Ishikawa (cell line): ENCODE data around the gene PDZK1IP1.

Source experiments
- CEBPB ChIP-seq: IDR thresholded peaks from 2 replicates; pipeline ENCODE4 v1.6.1; 2012
- CREB1 ChIP-seq: IDR thresholded peaks from 2 replicates; pipeline ENCODE4 v1.6.1; 2012; ENCODE audit warnings: low read depth
- EGR1 ChIP-seq: IDR thresholded peaks from 2 replicates; pipeline ENCODE4 v1.6.1; 2012
- EP300 ChIP-seq: IDR thresholded peaks from 2 replicates; pipeline ENCODE4 v1.6.1; 2012; ENCODE audit warnings: borderline replicate concordance
- FOXM1 ChIP-seq: IDR thresholded peaks from 2 replicates; pipeline ENCODE4 v1.6.1; 2012; ENCODE audit warnings: low read depth, borderline replicate concordance
- MAX ChIP-seq: IDR thresholded peaks from 2 replicates; pipeline ENCODE4 v1.6.1; 2012
- NFIC ChIP-seq: IDR thresholded peaks from 2 replicates; pipeline ENCODE4 v1.6.1; 2012
- RAD21 ChIP-seq: IDR thresholded peaks from 2 replicates; pipeline ENCODE4 v1.6.1; 2012; ENCODE audit warnings: low read depth
- REST ChIP-seq: IDR thresholded peaks from 2 replicates; pipeline ENCODE4 v1.6.1; 2012; ENCODE audit warnings: low read depth, mild to moderate bottlenecking
- TCF12 ChIP-seq: IDR thresholded peaks from 2 replicates; pipeline ENCODE4 v1.6.1; 2012; ENCODE audit warnings: low read depth
- TEAD4 ChIP-seq: IDR thresholded peaks from 2 replicates; pipeline ENCODE4 v1.6.1; 2012
- USF1 ChIP-seq: IDR thresholded peaks from 2 replicates; pipeline ENCODE4 v1.6.1; 2012
- YY1 ChIP-seq: IDR thresholded peaks from 2 replicates; pipeline ENCODE4 v1.6.1; 2012; ENCODE audit warnings: low read depth

GRCh38 chr1:47232187-47232874 is 42.5 kb upstream of the PDZK1IP1 start, which contains the start of gene TAL1:
- no peak for TF ChIP-seq EP300
- no peak for TF ChIP-seq TEAD4
- TF ChIP-seq RAD21: no peak
- no peak for TF ChIP-seq YY1
- no peak for TF ChIP-seq FOXM1
- TF ChIP-seq USF1: no peak
- TF ChIP-seq CREB1: no peak
- TF ChIP-seq MAX: no peak
- TF ChIP-seq TCF12: no peak
- no peak for TF ChIP-seq REST
- no peak for TF ChIP-seq CEBPB
- TF ChIP-seq NFIC: no peak
- no peak for TF ChIP-seq EGR1
